GM12878 (cell line): ENCODE measurements around the gene NOTCH4. TPM values are rescaled to one million over a fixed set of nuclear protein-coding genes. Genes with fewer than 3 reads are reported as not detected.

Experiments used
- ATAC-seq: fragments of 200-7000 bp; cut with Tn5 transposase; 3 replicates; pipeline ENCODE4 v1.9.1; 2020; ENCODE audit warnings: mild to moderate bottlenecking, moderate library complexity
- BruUV-seq: library from RNA; stranded (reverse); fragments of 400-500 nt; replicated peaks from 2 replicates; lab custom pipeline; 2021; lab: Mats Ljungman, UMichigan
- CTCF ChIA-PET: fragments of 300-600 bp; sonication (Branson Sonifier 250); formaldehyde crosslinking; extraction: SDS; loops from one replicate; lab custom pipeline; 2021; ENCODE audit warnings: inconsistent platforms; lab: Yijun Ruan, JAX
- POLR2A ChIA-PET: fragments of 350-600 bp; formaldehyde crosslinking; extraction: SDS; loops from one replicate; lab custom pipeline; 2021; ENCODE audit warnings: inconsistent platforms; lab: Charles Lee
- RAD21 ChIA-PET: fragments of 300-600 bp; sonication (Branson Sonifier 250); formaldehyde crosslinking; loops from one replicate; lab custom pipeline; 2023; ENCODE audit warnings: antibody characterized with exemption; ENCODE audit not compliant: unreplicated experiment; lab: Charles Lee
- SMC1A ChIA-PET: fragments of 300-600 bp; sonication (Branson Sonifier 250); formaldehyde crosslinking; loops from one replicate; lab custom pipeline; 2023; ENCODE audit not compliant: unreplicated experiment, uncharacterized antibody; lab: Charles Lee
- DNase-seq: peaks from one replicate; pipeline ENCODE4 v3.0.0-alpha.2; 2011; ENCODE audit warnings: low read depth, low spot score
- FAIRE-seq: peaks from 3 replicates; lab custom pipeline; 2011; peaks lifted over from hg19 to GRCh38; lab: Jason Lieb, UNC
- H2AFZ ChIP-seq: 2 replicates; pipeline ENCODE4 v1.6.0; 2011; ENCODE audit warnings: low read depth, low read length, control low read depth; ENCODE audit not compliant: control insufficient read depth
- H3K27ac ChIP-seq: 2 replicates; pipeline ENCODE4 v1.5.1; 2011; ENCODE audit warnings: control low read depth; ENCODE audit not compliant: control insufficient read depth, insufficient read depth
- H3K27me3 ChIP-seq, 2 experiments: replicated peaks in 1 of 2; 2 replicates each; pipeline versions ENCODE4 v1.6.0 to v1.6.1; 2011; ENCODE audit warnings: low read length in 1 of 2; ENCODE audit not compliant: control insufficient read depth in 2 of 2, insufficient read depth in 2 of 2
- H3K36me3 ChIP-seq, 2 experiments: 2 replicates each; pipeline ENCODE4 v1.5.1; 2011; ENCODE audit warnings: low read length in 1 of 2; ENCODE audit not compliant: control insufficient read depth in 2 of 2, insufficient read depth in 2 of 2
- H3K4me1 ChIP-seq: 2 replicates; pipeline ENCODE4 v1.6.1; 2011; ENCODE audit warnings: mild to moderate bottlenecking, low read length, moderate library complexity, mixed read lengths; ENCODE audit not compliant: control insufficient read depth, insufficient read depth
- H3K4me2 ChIP-seq: 2 replicates; pipeline ENCODE4 v1.6.0; 2011; ENCODE audit warnings: control low read depth; ENCODE audit not compliant: control insufficient read depth, insufficient read depth
- H3K4me3 ChIP-seq: fragments of 200-600 bp; sonication (generic); 2 replicates; pipeline ENCODE4 v1.5.1; 2016
- H3K79me2 ChIP-seq: 2 replicates; pipeline ENCODE4 v1.6.0; 2011; ENCODE audit warnings: low read length; ENCODE audit not compliant: control insufficient read depth, insufficient read depth
- H3K9ac ChIP-seq: 2 replicates; pipeline ENCODE4 v1.8.0; 2011; ENCODE audit warnings: low read length, control low read depth, mixed read lengths; ENCODE audit not compliant: control insufficient read depth, insufficient read depth
- H3K9me3 ChIP-seq: replicated peaks from 3 replicates; pipeline ENCODE4 v1.5.1; 2011; ENCODE audit warnings: mild to moderate bottlenecking, low read length; ENCODE audit not compliant: control insufficient read depth, insufficient read depth
- H4K20me1 ChIP-seq: 2 replicates; pipeline ENCODE4 v1.6.0; 2011; ENCODE audit not compliant: control insufficient read depth, insufficient read depth
- DPF2 ChIP-seq: fragments of 450-650 bp; IDR thresholded peaks from 2 replicates; pipeline ENCODE4 v1.6.1; 2017; ENCODE audit warnings: mild to moderate bottlenecking
- EP300 ChIP-seq, 2 experiments: fragments of 150-350 bp in 1 of 2; IDR thresholded peaks; 2 replicates each; pipeline ENCODE4 v1.6.1; 2011 to 2012; ENCODE audit warnings: low read depth in 2 of 2, low read length in 2 of 2, borderline replicate concordance in 1 of 2, improper control_type of control experiment in 1 of 2, inconsistent platforms in 1 of 2; ENCODE audit not compliant: control insufficient read depth in 1 of 2
- ETV6 ChIP-seq, 2 experiments: fragments of 450-650 bp in 1 of 2; IDR thresholded peaks in 1 of 2; conservative IDR thresholded peaks in 1 of 2; 2 replicates each; pipeline ENCODE4 v1.6.1; 2014; ENCODE audit warnings: antibody characterized with exemption in 1 of 2, borderline replicate concordance in 1 of 2, low read depth in 1 of 2, mild to moderate bottlenecking in 1 of 2, moderate library complexity in 1 of 2
- IKZF2 ChIP-seq, 2 experiments: fragments of 450-650 bp; IDR thresholded peaks; 2 replicates each; pipeline ENCODE4 v1.6.1; 2017; ENCODE audit warnings: mild to moderate bottlenecking in 2 of 2, moderate library complexity in 2 of 2
- IRF4 ChIP-seq: IDR thresholded peaks from 2 replicates; pipeline ENCODE4 v1.6.1; 2011; ENCODE audit warnings: low read depth, low read length
- MEF2B ChIP-seq: fragments of 450-650 bp; IDR thresholded peaks from 2 replicates; pipeline ENCODE4 v1.6.1; 2018; ENCODE audit warnings: mild to moderate bottlenecking, moderate library complexity; ENCODE audit not compliant: partially characterized antibody, poor library complexity, severe bottlenecking
- MTA2 ChIP-seq: fragments of 450-650 bp; IDR thresholded peaks from 2 replicates; pipeline ENCODE4 v1.6.1; 2016; ENCODE audit warnings: low read depth, mild to moderate bottlenecking, moderate library complexity
- PKNOX1 ChIP-seq: fragments of 450-650 bp; IDR thresholded peaks from 2 replicates; pipeline ENCODE4 v1.6.1; 2016; ENCODE audit warnings: mild to moderate bottlenecking
- SPI1 ChIP-seq: IDR thresholded peaks from 2 replicates; pipeline ENCODE4 v1.6.1; 2011; ENCODE audit warnings: low read depth, mild to moderate bottlenecking, low read length, moderate library complexity, borderline replicate concordance; ENCODE audit not compliant: insufficient read depth
- STAT3 ChIP-seq: IDR thresholded peaks from 2 replicates; pipeline ENCODE4 v1.6.1; 2011; ENCODE audit warnings: low read depth, low read length, improper control_type of control experiment
- TCF12 ChIP-seq: IDR thresholded peaks from 2 replicates; pipeline ENCODE4 v1.6.1; 2011; ENCODE audit warnings: low read depth, mild to moderate bottlenecking, low read length
- WRNIP1 ChIP-seq: IDR thresholded peaks from 2 replicates; pipeline ENCODE4 v1.6.1; 2011; ENCODE audit warnings: low read depth, low read length, improper control_type of control experiment, borderline replicate concordance
- WGBS: methylation state at CpG from one replicate; pipeline ENCODE4 v1.1.6; 2016; ENCODE audit warnings: low lambda C conversion rate; ENCODE audit not compliant: insufficient replicate concordance, insufficient coverage; ENCODE audit errors: missing lambda C conversion rate; 5-methylcytosine and 5-hydroxymethylcytosine counted together
- in situ Hi-C: fragments of 300-500 bp; cut with MboI; formaldehyde crosslinking; loops from 9 replicates; pipeline ENCODE4 v1.14.3; 2018; ENCODE audit warnings: mixed read lengths
- intact Hi-C: fragments of 100-400 bp; cut with micrococcal nuclease; formaldehyde crosslinking; loops from one replicate; pipeline ENCODE4 v1.14.2; 2022; ENCODE audit not compliant: unreplicated experiment
- polyA plus RNA-seq, 11 experiments: library from polyadenylated mRNA; depleted of rRNA in 4 of 11; unstranded in 6 of 11; stranded (reverse) in 5 of 11; fragments of >200 nt; fragmentation: Nextera tagmentation in 4 of 11; fragmentation: Illumina TruSeq in 1 of 11; extraction: Ambion mirVana in 4 of 11; extraction: Trizol in 1 of 11; gene quantifications; 1 replicate in 1 of 11; 2 replicates in 10 of 11; pipeline versions ENCODE4 v1.2.1 to v1.2.3, GENCODE V29; 2011 to 2016; ENCODE audit warnings: inconsistent platforms in 2 of 11, missing spikeins in 2 of 11, low read depth in 1 of 11
- total RNA-seq, 4 experiments: library from RNA; depleted of rRNA in 3 of 4; stranded (reverse); fragments of >200 nt in 3 of 4; fragmentation: Illumina TruSeq in 1 of 4; extraction: Trizol in 1 of 4; gene quantifications; 2 replicates each; pipeline versions ENCODE4 v1.2.1 to v1.2.3, GENCODE V29; 2013 to 2021

NOTCH4 gene
- total and polyA plus RNA-seq, 10 of the 15 experiments (the other 5 are each of a cell fraction or from before 2014, with no cell fraction given) = 0.66 to 3.3 (median 1.4) TPM

GRCh38 chr6:32252331-32253009 lies 28.6 kb upstream of the NOTCH4 start:
- WGBS = 22% methylated on average over 2 of the region's 2 CpGs
- Histone ChIP-seq H2AFZ (no peak overlapping the region), H3K79me2 (no peaks in the 10 kb centered on the region), H3K27me3 (no peaks in the 10 kb centered on the region), H3K4me3 (no peak overlapping the region), H3K36me3 (no peaks in the 10 kb centered on the region), H3K9me3 (peaks cover 8% of the 10 kb centered on the region; the same call in 2 of the 3 replicates), H4K20me1 (no peaks in the 10 kb centered on the region), H3K27ac (no peak overlapping the region), H3K4me1 (peaks cover 10% of the 10 kb centered on the region), H3K9ac (no peak overlapping the region), H3K4me2 (peak overlapping the region; percentile 47; the same call in 1 of the 2 replicates)
- in situ Hi-C loops = no loop called here
- peak; percentile 70 for ATAC-seq
- FAIRE-seq = peak; percentile 31
- ChIA-PET POLR2A (interaction anchor here (0.6 kb wide), 1 partner anchor 16 kb away, joined by 5 read pairs; no protein-coding TSS in a partner anchor), SMC1A (interaction anchor here (0.8 to 5.3 kb wide), 5 partner anchors 17 to 616 kb away, joined by 3 to 39 read pairs (median 3); no protein-coding TSS in a partner anchor), RAD21 (interaction anchor here (1.2 kb wide), 1 partner anchor 162 kb away, joined by 3 read pairs; no protein-coding TSS in a partner anchor), CTCF (interaction anchor here (2.3 to 2.4 kb wide), 2 partner anchors 16 to 161 kb away, joined by 10 to 12 read pairs; no protein-coding TSS in a partner anchor)
- intact Hi-C loops = no loop called here
- DNase-seq = no peak
- TF ChIP-seq EP300 (IDR thresholded peaks at IDR 0.05; ENCODE audit: borderline replicate concordance in 1 of 2, control insufficient read depth in 1 of 2, low read depth in 2 of 2, low read length in 2 of 2) (peak in 1 of 2 experiments; percentile 43; a peak in 1 of 4 replicates), TCF12 (no peak), DPF2 (no peak), STAT3 (no peak), MTA2 (0 out of 2 replicates have a peak, but pooled peaks have one; percentile 27), ETV6 (conservative IDR thresholded peaks at IDR 0.05 in 1 of 2, IDR thresholded peaks at IDR 0.05 in 1 of 2; ENCODE audit: borderline replicate concordance in 1 of 2, low read depth in 1 of 2) (peak in 1 of 2 experiments; percentile 57; a peak in 1 of 4 replicates), PKNOX1 (0 out of 2 replicates have a peak, but pooled peaks have one; percentile 10), SPI1 (peak; percentile 81; the same call in 1 of the 2 replicates), IRF4 (no peak), MEF2B (no peak), WRNIP1 (no peak), IKZF2 (IDR thresholded peaks at IDR 0.05) (peak in 1 of 2 experiments; percentile 55; a peak in 1 of 4 replicates)
- no TSS peak for BruUV-seq
